Measurements from ENCODE around the gene NT5DC3.
"Not testable (repeated sequence)": the region's sequence is repeated elsewhere in the genome, so short reads cannot be mapped to it uniquely, and the experiment has no call there.

Gene NT5DC3

DNA sequence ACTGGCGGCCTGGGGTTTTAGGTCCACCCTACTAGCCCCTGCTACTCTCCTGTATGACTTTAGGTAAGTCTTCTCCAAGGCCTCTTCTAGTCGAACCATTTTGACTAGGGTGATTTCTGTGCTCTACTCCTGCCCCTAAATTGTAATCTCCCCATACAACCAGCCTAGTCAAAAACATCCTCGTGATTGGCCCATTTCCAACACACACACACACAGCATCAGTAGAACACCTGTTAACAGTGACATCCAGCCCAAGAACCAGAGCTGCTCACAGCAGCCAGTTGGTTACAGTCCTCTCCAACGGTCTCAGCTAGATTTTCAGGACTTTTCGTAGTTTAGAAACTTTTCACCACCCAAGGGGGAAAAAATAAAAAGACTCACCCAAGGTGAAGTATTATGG is 30.9 kb downstream of the NT5DC3 start:
- DNase-seq (ENCODE audit: low read depth in 2 of 3, low spot score in 2 of 3) = no peak

GRCh38 chr12:103809639-103810038 is 31.4 kb downstream of the NT5DC3 start:
- not testable (repeated sequence) for DNase-seq (ENCODE audit: low read depth in 2 of 3, low spot score in 2 of 3)

DNA sequence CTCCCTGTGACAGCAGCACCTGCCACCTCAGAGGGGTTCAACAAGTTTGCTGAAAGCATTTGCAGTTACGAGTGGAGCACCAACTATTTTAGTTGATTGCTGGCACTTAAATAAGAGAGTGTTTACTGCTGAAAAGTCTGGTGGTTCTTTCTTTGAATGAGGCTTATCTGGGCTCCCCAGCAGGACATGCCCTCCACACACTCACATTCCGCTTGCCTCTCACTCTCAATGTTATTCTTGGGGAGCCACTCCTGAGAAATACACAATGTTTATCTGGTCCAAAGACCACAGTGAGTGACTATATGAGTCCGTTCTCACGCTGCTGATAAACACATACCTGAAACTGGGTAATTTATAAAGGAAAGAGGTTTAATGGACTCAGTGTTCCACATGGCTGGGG is 31.9 kb downstream of the NT5DC3 start:
- no peak for DNase-seq (ENCODE audit: low read depth in 2 of 3, low spot score in 2 of 3)

DNA sequence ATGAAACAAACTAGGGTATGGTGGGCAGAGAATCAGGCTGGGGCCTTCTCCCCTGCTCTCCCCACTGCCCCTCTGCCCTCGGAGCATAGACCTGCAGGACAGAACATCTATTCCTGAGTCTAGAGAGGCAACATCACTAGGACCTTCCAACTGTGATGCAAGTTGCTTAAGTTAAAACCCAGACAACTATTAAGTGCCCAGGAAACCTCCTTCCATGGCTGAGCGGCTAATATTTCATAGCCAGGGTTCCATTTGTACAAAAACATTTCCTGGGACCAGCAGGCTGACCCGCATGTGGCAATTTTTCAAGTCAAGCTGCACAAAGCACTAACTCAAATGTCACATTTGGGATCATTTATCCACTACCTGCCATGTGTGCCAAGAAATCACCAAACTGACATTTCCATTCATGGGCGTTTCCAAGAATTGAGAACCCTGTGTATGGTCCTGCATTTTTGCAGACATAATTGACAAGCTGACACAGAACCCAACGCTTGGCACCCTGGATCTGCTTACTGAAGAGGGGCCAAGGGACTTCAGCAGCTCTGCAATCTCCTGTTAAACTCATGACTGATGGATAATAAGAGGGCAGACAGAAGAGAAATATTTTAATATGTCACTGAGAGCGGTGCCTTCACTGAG is 32.7 kb downstream of the NT5DC3 start:
- DNase-seq (ENCODE audit: low read depth in 2 of 3, low spot score in 2 of 3) = no peak

- DNase-seq (ENCODE audit: low read depth in 2 of 3, low spot score in 2 of 3) = no peak
Observed at GRCh38 chr12:103807561-103808238, 33.3 kb downstream of the NT5DC3 start.

DNA sequence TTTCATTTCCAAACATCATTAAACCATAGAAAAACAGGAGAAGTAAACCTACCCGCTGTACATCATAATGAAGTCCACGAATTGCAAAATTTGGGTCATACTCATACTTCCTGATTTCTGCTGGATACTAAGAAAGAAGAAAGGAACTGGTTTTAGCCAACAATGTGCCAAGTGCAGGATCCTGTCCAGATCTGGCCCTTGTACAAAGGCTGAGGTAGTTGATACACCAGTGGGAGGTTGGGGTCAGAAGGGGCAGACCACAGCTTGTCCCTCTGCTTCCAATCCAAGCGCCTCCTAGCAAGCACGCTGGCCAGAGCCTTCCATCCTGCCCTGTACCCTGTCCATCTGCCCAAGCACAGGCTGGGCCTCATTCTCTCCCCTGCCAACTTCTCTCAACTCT is 34.2 kb downstream of the NT5DC3 start:
- DNase-seq (ENCODE audit: low read depth in 2 of 3, low spot score in 2 of 3) = no peak

DNA sequence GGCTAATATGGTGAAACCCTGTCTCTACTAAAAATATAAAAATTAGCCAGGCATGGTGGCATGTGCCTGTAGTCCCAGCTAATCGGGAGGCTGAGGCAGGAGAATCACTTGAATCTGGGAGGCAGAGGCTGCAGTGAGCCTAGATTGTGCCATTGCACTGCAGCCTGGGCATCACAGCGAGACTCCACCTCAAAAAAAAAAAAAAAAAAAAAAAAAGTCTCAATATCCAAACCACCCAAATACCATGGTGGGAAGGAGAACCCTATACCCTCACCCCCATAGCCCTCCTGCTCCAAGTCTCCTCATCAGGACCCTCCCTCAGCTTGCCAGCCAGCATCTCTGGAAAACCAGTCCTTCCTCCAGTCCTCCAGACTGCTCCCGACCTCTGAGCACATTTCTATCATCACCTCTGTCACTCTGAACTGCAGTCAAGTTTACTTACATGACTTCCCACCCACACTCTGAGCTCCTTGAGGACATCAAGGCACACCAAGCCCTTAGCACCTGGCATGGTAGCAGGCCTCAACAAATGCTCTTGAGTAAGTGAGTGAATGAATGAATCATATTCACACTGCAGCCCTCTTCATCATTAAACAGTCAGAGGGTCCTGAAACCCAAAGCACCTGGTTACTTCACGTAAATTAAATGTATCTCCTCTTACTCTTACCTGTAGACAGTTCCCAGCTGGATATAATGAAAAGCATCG is 35.2 kb downstream of the NT5DC3 start:
- DNase-seq (ENCODE audit: low read depth in 2 of 3, low spot score in 2 of 3) = no peak

DNA sequence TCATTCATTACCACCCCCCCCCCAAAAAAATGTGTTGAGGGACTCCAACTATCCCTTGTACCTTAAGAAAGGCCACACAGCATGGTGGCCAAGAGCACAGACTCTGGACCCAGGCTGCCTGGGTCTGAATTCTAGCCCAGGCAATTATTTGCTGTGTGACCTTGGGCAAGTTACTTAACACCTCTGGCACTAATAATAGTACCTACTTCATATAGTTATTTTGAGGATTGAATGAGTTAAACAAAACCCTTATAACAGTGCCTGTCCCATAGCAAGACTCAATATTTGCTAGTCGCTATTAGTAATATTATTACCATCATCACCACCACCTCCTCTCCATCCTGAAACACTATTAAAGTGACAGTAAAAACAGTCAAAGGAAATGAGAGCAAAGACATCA is 37.2 kb downstream of the NT5DC3 start:
- no peak for DNase-seq (ENCODE audit: low read depth in 2 of 3, low spot score in 2 of 3)

GRCh38 chr12:103802586-103802886 is 38.5 kb downstream of the NT5DC3 start:
- DNase-seq (ENCODE audit: low read depth in 2 of 3, low spot score in 2 of 3) = no peak

GRCh38 chr12:103801709-103802585 is 39.1 kb downstream of the NT5DC3 start:
- no peak for DNase-seq (ENCODE audit: low read depth in 2 of 3, low spot score in 2 of 3)

DNA sequence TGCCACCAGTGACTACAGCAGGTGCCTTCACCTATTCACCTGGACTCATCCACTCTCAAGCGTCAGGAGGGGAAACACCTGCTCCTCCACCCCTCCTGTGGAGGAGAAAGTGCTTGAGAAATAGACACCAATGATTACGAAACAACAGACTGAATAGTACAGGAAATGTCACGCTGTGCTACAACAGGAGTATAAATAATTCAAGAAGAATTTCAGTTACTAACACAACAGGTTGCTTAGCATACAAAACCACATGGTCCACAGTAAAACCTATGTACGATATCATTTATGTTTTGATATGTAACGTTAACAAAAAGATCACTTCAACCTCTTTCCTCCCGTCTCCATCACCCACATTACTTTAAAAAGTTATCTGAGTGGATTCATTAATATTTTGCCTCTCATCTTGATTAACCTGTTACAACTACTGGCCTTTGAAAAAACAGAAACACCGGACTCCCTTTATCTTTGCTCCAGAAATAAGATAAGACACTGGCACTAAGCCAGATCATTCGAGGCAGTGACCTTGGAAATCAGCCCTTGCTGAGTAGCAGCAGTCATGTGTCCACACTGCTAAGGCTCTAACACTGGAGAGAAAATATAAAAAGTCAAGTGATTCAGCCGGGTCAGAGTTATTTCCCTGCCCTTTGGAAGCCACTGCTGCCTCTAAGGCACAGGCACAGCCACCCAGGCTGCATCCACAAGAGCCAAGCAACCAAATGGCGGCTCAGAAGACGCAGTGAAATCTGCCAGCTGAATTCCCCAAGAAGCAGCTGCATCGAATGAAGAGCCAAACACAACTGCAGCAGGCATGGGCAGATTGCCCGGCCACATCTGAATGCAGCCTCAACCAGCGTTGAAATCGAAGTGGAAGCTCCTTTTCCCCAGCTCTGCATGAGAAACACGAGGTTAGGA is 40.9 kb downstream of the NT5DC3 start:
- no peak for DNase-seq (ENCODE audit: low read depth in 2 of 3, low spot score in 2 of 3)

GRCh38 chr12:103799504-103799856 is 41.6 kb downstream of the NT5DC3 start:
- DNase-seq (ENCODE audit: low read depth in 2 of 3, low spot score in 2 of 3) = no peak

- no peak for DNase-seq (ENCODE audit: low read depth in 2 of 3, low spot score in 2 of 3)
Observed at GRCh38 chr12:103798586-103798985, 42.4 kb downstream of the NT5DC3 start.

- DNase-seq (ENCODE audit: low read depth in 2 of 3, low spot score in 2 of 3) = no peak
Observed at GRCh38 chr12:103794309-103795213, 46.5 kb downstream of the NT5DC3 start.

DNA sequence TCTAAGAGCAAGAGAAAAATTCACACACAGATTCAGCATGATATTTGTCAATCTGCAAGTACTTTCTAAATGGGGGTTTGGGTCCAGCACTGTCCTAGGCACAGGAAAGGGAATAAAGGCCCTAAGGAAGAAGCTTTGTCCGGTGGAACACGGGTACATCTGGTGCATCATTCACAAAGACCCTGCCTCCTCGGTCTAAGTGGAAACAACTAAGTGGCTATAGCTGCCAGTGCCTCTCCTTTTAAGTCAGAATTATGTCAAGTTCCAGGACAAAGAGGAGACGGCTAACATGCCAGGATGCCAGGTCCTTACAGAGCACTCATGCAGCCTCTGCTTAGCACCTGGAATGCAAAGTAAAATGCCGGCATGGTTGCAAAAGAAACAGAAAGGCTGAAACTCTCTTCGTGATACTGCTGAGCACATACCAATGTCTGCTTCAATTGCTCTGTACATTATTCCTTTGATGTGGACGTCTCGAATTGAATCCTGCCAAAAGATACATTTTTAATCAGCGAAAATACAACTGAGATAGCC is 47.5 kb downstream of the NT5DC3 start:
- no peak for DNase-seq (ENCODE audit: low read depth in 2 of 3, low spot score in 2 of 3)

- no peak for DNase-seq (ENCODE audit: low read depth in 2 of 3, low spot score in 2 of 3)
Observed at GRCh38 chr12:103793046-103793445, 48.0 kb downstream of the NT5DC3 start.

DNA sequence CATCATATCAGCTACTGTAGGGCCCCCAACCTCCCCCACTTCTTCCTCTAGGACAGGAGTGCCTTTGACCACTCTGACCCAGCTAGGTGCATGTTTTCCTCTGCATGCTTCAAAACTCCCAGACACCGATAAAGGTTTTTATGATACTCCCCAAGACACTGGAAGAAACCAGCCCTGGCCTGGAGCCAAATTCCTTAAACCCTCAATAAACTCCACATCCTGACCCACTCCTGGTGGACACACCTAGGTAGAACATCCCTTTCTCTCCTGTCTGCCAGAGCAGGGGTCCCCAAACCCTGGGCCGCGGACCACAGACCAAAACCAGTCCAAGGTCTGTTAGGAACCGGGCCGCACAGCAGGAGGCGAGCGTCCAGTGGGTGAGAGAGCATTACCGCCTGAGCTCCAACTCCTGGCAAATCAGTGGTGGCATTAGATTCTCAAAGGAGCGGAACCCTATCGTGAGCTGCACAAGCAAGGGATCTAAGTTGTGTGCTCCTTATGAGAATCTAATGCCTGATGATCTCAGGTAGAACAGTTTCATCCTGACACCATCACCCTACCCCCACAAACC is 49.6 kb downstream of the NT5DC3 start:
- no peak for DNase-seq (ENCODE audit: low read depth in 2 of 3, low spot score in 2 of 3)

GRCh38 chr12:103786201-103786600 is 54.8 kb downstream of the NT5DC3 start:
- no peak for DNase-seq (ENCODE audit: low read depth in 2 of 3, low spot score in 2 of 3)

Data from activated CD8-positive, alpha-beta memory T cell treated with anti-CD3 and anti-CD28 coated beads for 48 hours (primary cell).